B cell (primary cell): Measurements from ENCODE around the gene ADAMTS14. TPM values are rescaled to one million over a fixed set of nuclear protein-coding genes. Genes with fewer than 3 reads are reported as not detected.

Experiments used
- ATAC-seq: fragments of 200-7000 bp; cut with Tn5 transposase; one replicate; pipeline ENCODE4 v1.10.0; 2021; ENCODE audit warnings: low read depth, mild to moderate bottlenecking, moderate number of reproducible peaks, moderate library complexity
- CTCF ChIA-PET: fragments of 350-600 bp; sonication (Branson Sonifier 250); formaldehyde crosslinking; loops from one replicate; lab custom pipeline; 2021; ENCODE audit warnings: antibody characterized with exemption, inconsistent platforms; lab: Charles Lee
- POLR2A ChIA-PET: fragments of 350-600 bp; sonication (Branson Sonifier 250); formaldehyde crosslinking; loops from one replicate; lab custom pipeline; 2021; ENCODE audit warnings: antibody characterized with exemption; lab: Charles Lee
- DNase-seq: peaks from one replicate; pipeline ENCODE4 v3.0.0; 2013
- H2AFZ ChIP-seq: 2 replicates; pipeline ENCODE4 v1.6.1; 2012; ENCODE audit warnings: mild to moderate bottlenecking, low read depth, low read length; ENCODE audit not compliant: insufficient read depth, poor library complexity, severe bottlenecking
- H3K27ac ChIP-seq, 2 donors: 1 replicate in 1 of 2; 2 replicates in 1 of 2; pipeline ENCODE4 v1.5.1; 2012 to 2013; ENCODE audit warnings: low read length in 2 of 2, mild to moderate bottlenecking in 2 of 2, moderate library complexity in 1 of 2
- H3K27me3 ChIP-seq, 4 experiments: fragments of 200-600 bp in 1 of 4; sonication (generic) in 1 of 4; replicated peaks in 1 of 4; 1 replicate in 2 of 4; 2 replicates in 2 of 4; pipeline versions ENCODE4 v1.6.1 to v1.7.0; 2013 to 2016; ENCODE audit warnings: low read length in 3 of 4, mild to moderate bottlenecking in 2 of 4, mixed read lengths in 1 of 4, moderate library complexity in 1 of 4; ENCODE audit not compliant: insufficient read depth in 4 of 4, control insufficient read depth in 3 of 4; ENCODE audit errors: control extremely low read depth in 1 of 4
- H3K36me3 ChIP-seq, 2 experiments: replicated peaks in 1 of 2; 1 replicate in 1 of 2; 2 replicates in 1 of 2; pipeline versions ENCODE4 v1.6.1 to v1.7.1; 2013; ENCODE audit warnings: low read length in 1 of 2; ENCODE audit not compliant: insufficient read depth in 2 of 2, control insufficient read depth in 1 of 2; ENCODE audit errors: control extremely low read depth in 1 of 2, extremely low read depth in 1 of 2
- H3K4me1 ChIP-seq, 2 donors: fragments of 200-600 bp in 1 of 2; sonication (generic) in 1 of 2; 1 replicate in 1 of 2; 2 replicates in 1 of 2; pipeline versions ENCODE4 v1.5.1 to v1.6.1; 2013 to 2017; ENCODE audit warnings: low read length in 2 of 2; ENCODE audit not compliant: control insufficient read depth in 2 of 2, insufficient read depth in 2 of 2
- H3K4me2 ChIP-seq: replicated peaks from 2 replicates; pipeline ENCODE3; 2012; ENCODE audit warnings: mild to moderate bottlenecking, low read depth, low read length; ENCODE audit not compliant: poor library complexity, severe bottlenecking
- H3K4me3 ChIP-seq, 5 experiments: fragments of 200-600 bp in 1 of 5; sonication (generic) in 1 of 5; 1 replicate in 3 of 5; 2 replicates in 2 of 5; pipeline versions ENCODE4 v1.5.1 to v1.7.0; 2011 to 2016; ENCODE audit warnings: low read length in 4 of 5, mild to moderate bottlenecking in 4 of 5, low read depth in 2 of 5, control low read depth in 1 of 5, moderate library complexity in 1 of 5; ENCODE audit not compliant: insufficient read depth in 1 of 5; ENCODE audit errors: control extremely low read depth in 1 of 5, extremely low read depth in 1 of 5
- H3K79me2 ChIP-seq: fragments of 200-600 bp; sonication (generic); one replicate; pipeline ENCODE4 v1.6.0; 2016; ENCODE audit warnings: low read length; ENCODE audit not compliant: control insufficient read depth, insufficient read depth
- H3K9ac ChIP-seq: fragments of 200-600 bp; sonication (generic); 2 replicates; pipeline ENCODE4 v1.6.1; 2017; ENCODE audit warnings: mild to moderate bottlenecking, low read length, moderate library complexity
- H3K9me3 ChIP-seq, 3 donors: one replicate each; pipeline versions ENCODE4 v1.6.1 to v1.7.1; 2013; ENCODE audit warnings: low read length in 2 of 3; ENCODE audit not compliant: control insufficient read depth in 2 of 3, insufficient read depth in 1 of 3; ENCODE audit errors: control extremely low read depth in 1 of 3
- H4K20me1 ChIP-seq: 2 replicates; pipeline ENCODE4 v1.6.0; 2012; ENCODE audit warnings: mild to moderate bottlenecking, low read length; ENCODE audit not compliant: insufficient read depth, control insufficient read depth, poor library complexity, severe bottlenecking
- H3K27ac Mint-ChIP-seq: one replicate; pipeline ENCODE4 v1.8.0; 2021; ENCODE audit warnings: mixed read lengths
- H3K27me3 Mint-ChIP-seq: one replicate; pipeline ENCODE4 v1.8.0; 2021; ENCODE audit warnings: mixed read lengths
- H3K4me1 Mint-ChIP-seq: one replicate; pipeline ENCODE4 v1.8.0; 2021; ENCODE audit warnings: mixed read lengths
- H3K4me3 Mint-ChIP-seq: one replicate; pipeline ENCODE4 v1.8.0; 2021; ENCODE audit warnings: mixed read lengths
- H3K9me3 Mint-ChIP-seq: one replicate; pipeline ENCODE4 v1.8.0; 2022; ENCODE audit warnings: mixed read lengths; ENCODE audit not compliant: insufficient read depth
- CTCF ChIP-seq: fragments of 200-600 bp; IDR thresholded peaks from one replicate; pipeline ENCODE4 v1.8.0; 2022; ENCODE audit warnings: antibody characterized with exemption, mild to moderate bottlenecking
- EZH2 ChIP-seq: IDR thresholded peaks from 2 replicates; pipeline ENCODE4 v1.6.1; 2012; ENCODE audit warnings: borderline replicate concordance, low read depth, mild to moderate bottlenecking, moderate library complexity, low read length; ENCODE audit not compliant: insufficient read depth, poor library complexity, severe bottlenecking
- WGBS: methylation state at CpG from one replicate; pipeline ENCODE4 v1.1.5; 2013; ENCODE audit warnings: missing lambda C conversion rate; ENCODE audit not compliant: insufficient coverage; 5-methylcytosine and 5-hydroxymethylcytosine counted together
- intact Hi-C: fragments of 100-400 bp; cut with micrococcal nuclease; formaldehyde crosslinking; loops from one replicate; pipeline ENCODE4 v1.10.0; 2022
- polyA plus RNA-seq: library from polyadenylated mRNA; depleted of rRNA; stranded (reverse); fragments of >200 nt; gene quantifications from 2 replicates; pipeline ENCODE4 v1.2.3, GENCODE V29; 2012
- total RNA-seq, 2 donors: library from RNA; stranded (reverse); fragments of 120-200 nt in 1 of 2; gene quantifications; 1 replicate in 1 of 2; 2 replicates in 1 of 2; pipeline versions ENCODE4 v1.2.3 to v1.2.4, GENCODE V29; 2013 to 2022

ADAMTS14 gene
- total and polyA plus RNA-seq, 2 donors (not counting 1 experiment from before 2014, with no cell fraction given) = not detected

GRCh38 chr10:70742537-70743429, 70.5 kb downstream of the ADAMTS14 start:
- no peak overlapping the region for H3K4me3 Mint-ChIP-seq

More at GRCh38 chr10:70742537-70743429, 70.5 kb downstream of the ADAMTS14 start:
- WGBS = no CpG with 5 or more reads among the region's 8 CpGs
- intact Hi-C loops = no loop called here
- Histone ChIP-seq H3K27ac (no peak overlapping the region), H3K9ac (no peak overlapping the region), H3K79me2 (no peaks in the 10 kb centered on the region), H2AFZ (no peak overlapping the region), H3K9me3 (no peaks in the 10 kb centered on the region), H3K4me3 (no peak overlapping the region), H4K20me1 (no peaks in the 10 kb centered on the region), H3K4me1 (no peaks in the 10 kb centered on the region), H3K4me2 (no peak overlapping the region), H3K27me3 (no peaks in the 10 kb centered on the region), H3K36me3 (no peaks in the 10 kb centered on the region)
- CTCF ChIA-PET = interaction anchor here (1.1 kb wide), 1 partner anchor 16 kb away, joined by 3 read pairs; no protein-coding TSS in a partner anchor
- POLR2A ChIA-PET = no interaction called here
- DNase-seq (no peak), ATAC-seq (no peak)
- TF ChIP-seq CTCF = no peak
- TF ChIP-seq EZH2 = no peak
- H3K9me3 Mint-ChIP-seq = no peaks in the 10 kb centered on the region
- H3K4me1 Mint-ChIP-seq = no peaks in the 10 kb centered on the region
- no peak overlapping the region for H3K27ac Mint-ChIP-seq
- H3K27me3 Mint-ChIP-seq = peaks cover 7% of the 10 kb centered on the region
